PC-9 (cell line): ENCODE data around the gene DDR1.

Source experiments
- CTCF ChIP-seq: fragments of 200-600 bp; sonication (generic); conservative IDR thresholded peaks from 2 replicates; pipeline ENCODE4 v1.6.1; 2017; ENCODE audit warnings: mixed run types, antibody characterized with exemption, mild to moderate bottlenecking, moderate library complexity
- EZH2 ChIP-seq: fragments of 200-600 bp; sonication (generic); IDR thresholded peaks from 2 replicates; pipeline ENCODE4 v1.8.0; 2017; ENCODE audit warnings: antibody characterized with exemption, low read depth

- no peak for TF ChIP-seq EZH2
- no peak for TF ChIP-seq CTCF
Observed at GRCh38 chr6:30907758-30908591, 23.7 kb downstream of the DDR1 start, which contains the start of gene GTF2H4.
